Vagina (tissue), 2 donors: ENCODE results near the gene SECTM1.

Experiments used
- POLR2A ChIP-seq, 2 donors: fragments of 450-650 bp; IDR thresholded peaks; one replicate each; pipeline ENCODE4 v1.6.1; 2017; ENCODE audit warnings: antibody characterized with exemption in 2 of 2, mild to moderate bottlenecking in 2 of 2, moderate library complexity in 2 of 2
- TF ChIP-seq, protein P1 (sequence below), 3 experiments: fragments of 450-650 bp in 2 of 3; fragments of 200-600 bp in 1 of 3; sonication (generic) in 1 of 3; IDR thresholded peaks; one replicate each; pipeline ENCODE4 v1.5.1; 2017 to 2019; ENCODE audit warnings: antibody characterized with exemption in 3 of 3, mild to moderate bottlenecking in 2 of 3, moderate library complexity in 2 of 3

DNA sequence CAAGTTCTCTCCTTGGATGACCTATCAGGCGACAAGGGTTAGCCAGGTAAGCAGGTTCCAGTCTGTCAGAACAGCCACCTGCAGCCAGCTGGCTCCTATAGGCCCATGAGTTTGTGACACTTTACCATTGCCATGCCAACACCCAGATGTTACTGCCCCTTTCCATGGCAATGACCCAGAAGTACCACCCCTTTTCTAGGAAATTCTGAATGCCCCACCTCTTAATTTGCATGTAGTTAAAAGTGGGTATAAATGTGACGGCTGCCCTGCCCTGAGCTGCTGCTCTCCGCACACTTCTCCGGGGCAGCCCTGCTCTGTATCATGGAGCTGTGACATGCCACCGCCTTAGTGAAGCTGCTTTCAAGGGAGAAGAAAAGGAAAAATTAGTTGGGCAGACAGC, 10.0 kb upstream of the SECTM1 start:
- TF ChIP-seq, protein P1, sequence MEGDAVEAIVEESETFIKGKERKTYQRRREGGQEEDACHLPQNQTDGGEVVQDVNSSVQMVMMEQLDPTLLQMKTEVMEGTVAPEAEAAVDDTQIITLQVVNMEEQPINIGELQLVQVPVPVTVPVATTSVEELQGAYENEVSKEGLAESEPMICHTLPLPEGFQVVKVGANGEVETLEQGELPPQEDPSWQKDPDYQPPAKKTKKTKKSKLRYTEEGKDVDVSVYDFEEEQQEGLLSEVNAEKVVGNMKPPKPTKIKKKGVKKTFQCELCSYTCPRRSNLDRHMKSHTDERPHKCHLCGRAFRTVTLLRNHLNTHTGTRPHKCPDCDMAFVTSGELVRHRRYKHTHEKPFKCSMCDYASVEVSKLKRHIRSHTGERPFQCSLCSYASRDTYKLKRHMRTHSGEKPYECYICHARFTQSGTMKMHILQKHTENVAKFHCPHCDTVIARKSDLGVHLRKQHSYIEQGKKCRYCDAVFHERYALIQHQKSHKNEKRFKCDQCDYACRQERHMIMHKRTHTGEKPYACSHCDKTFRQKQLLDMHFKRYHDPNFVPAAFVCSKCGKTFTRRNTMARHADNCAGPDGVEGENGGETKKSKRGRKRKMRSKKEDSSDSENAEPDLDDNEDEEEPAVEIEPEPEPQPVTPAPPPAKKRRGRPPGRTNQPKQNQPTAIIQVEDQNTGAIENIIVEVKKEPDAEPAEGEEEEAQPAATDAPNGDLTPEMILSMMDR (IDR thresholded peaks at IDR 0.05), result no peak
- TF ChIP-seq POLR2A (IDR thresholded peaks at IDR 0.05), result no peak
